ENCODE data around the gene NKX6-2. TPM values are rescaled to one million over a fixed set of nuclear protein-coding genes. Genes with fewer than 3 reads are reported as not detected.

Gene NKX6-2
- total RNA-seq, 1 donor from 2014 or later, result 6.2 TPM

DNA sequence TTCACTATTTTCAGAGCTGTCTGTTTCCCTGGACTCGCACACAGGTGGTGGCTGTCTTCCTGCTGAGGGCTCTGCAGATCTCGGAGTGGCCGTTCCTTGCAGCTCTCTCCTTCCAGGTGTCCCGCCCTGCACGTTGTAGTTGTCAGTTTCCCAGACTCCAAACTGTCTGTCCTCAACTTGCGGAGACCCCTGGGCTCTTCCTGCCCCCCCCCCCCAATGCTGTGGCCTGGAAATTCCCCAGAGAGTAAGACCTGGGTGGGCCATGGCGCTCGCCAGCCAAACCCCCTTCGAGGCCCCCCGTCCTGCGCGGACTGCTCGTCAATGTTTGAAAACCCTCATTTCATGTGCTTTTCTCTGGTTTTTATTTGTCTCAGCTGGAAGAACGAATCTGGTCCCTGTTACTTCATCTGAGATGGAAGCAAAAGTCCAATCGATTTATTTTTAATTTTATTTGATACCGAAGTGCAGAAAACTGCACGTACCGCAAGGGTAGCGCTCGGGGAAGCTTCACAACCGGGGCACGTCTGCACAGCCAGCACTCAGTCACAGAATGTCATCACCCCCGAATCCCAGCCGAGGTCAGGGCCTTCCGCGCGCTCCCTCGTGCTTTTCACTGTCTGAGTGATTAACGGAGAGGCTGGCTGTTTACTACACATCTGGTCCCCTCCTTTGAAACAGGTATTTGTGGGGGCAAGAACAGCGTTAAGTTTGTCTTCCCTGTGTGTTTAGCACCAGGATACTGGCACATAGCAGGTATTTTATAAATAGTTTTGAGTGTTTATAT lies 46.4 kb upstream of the NKX6-2 start:
- DNase-seq, result peak; percentile 16
- peaks cover 10% of the 10 kb centered on the region for H3K27me3 Mint-ChIP-seq (ENCODE audit: unreplicated experiment)
- H3K4me1 Mint-ChIP-seq (ENCODE audit: low read depth, unreplicated experiment), result peaks cover 19% of the 10 kb centered on the region
- peaks cover 6% of the 10 kb centered on the region for H3K9me3 Mint-ChIP-seq (ENCODE audit: unreplicated experiment)
- H3K36me3 Mint-ChIP-seq (ENCODE audit: unreplicated experiment), result peaks cover 11% of the 10 kb centered on the region
- H3K27ac Mint-ChIP-seq (ENCODE audit: unreplicated experiment), result no peak overlapping the region
- TF ChIP-seq, protein P1, sequence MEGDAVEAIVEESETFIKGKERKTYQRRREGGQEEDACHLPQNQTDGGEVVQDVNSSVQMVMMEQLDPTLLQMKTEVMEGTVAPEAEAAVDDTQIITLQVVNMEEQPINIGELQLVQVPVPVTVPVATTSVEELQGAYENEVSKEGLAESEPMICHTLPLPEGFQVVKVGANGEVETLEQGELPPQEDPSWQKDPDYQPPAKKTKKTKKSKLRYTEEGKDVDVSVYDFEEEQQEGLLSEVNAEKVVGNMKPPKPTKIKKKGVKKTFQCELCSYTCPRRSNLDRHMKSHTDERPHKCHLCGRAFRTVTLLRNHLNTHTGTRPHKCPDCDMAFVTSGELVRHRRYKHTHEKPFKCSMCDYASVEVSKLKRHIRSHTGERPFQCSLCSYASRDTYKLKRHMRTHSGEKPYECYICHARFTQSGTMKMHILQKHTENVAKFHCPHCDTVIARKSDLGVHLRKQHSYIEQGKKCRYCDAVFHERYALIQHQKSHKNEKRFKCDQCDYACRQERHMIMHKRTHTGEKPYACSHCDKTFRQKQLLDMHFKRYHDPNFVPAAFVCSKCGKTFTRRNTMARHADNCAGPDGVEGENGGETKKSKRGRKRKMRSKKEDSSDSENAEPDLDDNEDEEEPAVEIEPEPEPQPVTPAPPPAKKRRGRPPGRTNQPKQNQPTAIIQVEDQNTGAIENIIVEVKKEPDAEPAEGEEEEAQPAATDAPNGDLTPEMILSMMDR (IDR thresholded peaks at IDR 0.05; ENCODE audit: partially characterized antibody, unreplicated experiment), result no peak
- no peak overlapping the region for H3K4me3 Mint-ChIP-seq (ENCODE audit: unreplicated experiment)

DNA sequence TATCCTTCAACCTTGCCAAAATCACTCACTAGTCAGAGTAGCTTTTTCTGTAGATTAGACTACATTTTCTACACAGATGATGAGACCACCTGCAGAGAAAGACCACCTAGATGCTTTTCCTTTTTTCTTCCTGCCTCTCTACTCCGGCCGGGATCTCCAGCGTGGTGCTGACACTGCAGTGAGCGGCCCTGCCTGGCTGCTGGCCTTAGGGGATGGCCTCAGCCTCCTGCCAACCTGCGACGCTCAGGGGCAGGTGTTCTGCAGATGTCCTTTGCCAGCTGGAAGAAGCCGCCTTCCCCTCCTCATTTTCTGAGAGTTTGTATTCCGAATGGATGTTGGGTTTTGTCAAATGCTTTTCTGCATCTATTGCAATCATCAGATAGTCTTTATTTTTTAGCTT lies 43.5 kb upstream of the NKX6-2 start:
- H3K27me3 Mint-ChIP-seq (ENCODE audit: unreplicated experiment), result peaks cover 6% of the 10 kb centered on the region

DNA sequence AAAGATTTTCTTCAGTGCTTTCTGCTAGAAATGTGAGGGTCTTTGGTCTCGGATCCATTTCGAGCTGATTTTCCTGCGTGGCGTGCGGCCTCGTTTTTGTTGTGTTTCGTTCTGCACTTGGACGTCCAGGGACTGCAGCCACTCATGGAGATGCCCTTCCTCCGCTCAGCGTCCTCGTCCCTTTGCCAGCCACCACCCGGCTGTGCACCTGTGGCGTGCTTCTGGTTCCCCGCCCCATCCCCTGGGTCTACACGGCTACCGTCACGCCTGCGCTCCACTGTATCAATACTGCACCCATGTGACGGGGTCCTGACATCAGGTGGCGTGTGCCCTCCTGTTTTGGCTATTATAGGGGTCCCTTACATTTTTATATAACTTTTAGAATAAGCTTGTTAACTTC lies 42.7 kb upstream of the NKX6-2 start:
- Mint-ChIP-seq H3K27ac (ENCODE audit: unreplicated experiment) (no peak overlapping the region), H3K27me3 (ENCODE audit: unreplicated experiment) (peaks cover 6% of the 10 kb centered on the region), H3K36me3 (ENCODE audit: unreplicated experiment) (peaks cover 11% of the 10 kb centered on the region)

More for the DNA sequence above, 43.5 kb upstream of the NKX6-2 start:
- Mint-ChIP-seq H3K9me3 (ENCODE audit: unreplicated experiment) (peaks cover 3% of the 10 kb centered on the region), H3K27ac (ENCODE audit: unreplicated experiment) (peak overlapping the region; percentile 11), H3K4me3 (ENCODE audit: unreplicated experiment) (no peak overlapping the region), H3K4me1 (ENCODE audit: low read depth, unreplicated experiment) (peaks cover 15% of the 10 kb centered on the region), H3K36me3 (ENCODE audit: unreplicated experiment) (peaks cover 11% of the 10 kb centered on the region)
- TF ChIP-seq, protein P1 (IDR thresholded peaks at IDR 0.05; ENCODE audit: partially characterized antibody, unreplicated experiment), result no peak
- DNase-seq, result peak; percentile 51

DNA sequence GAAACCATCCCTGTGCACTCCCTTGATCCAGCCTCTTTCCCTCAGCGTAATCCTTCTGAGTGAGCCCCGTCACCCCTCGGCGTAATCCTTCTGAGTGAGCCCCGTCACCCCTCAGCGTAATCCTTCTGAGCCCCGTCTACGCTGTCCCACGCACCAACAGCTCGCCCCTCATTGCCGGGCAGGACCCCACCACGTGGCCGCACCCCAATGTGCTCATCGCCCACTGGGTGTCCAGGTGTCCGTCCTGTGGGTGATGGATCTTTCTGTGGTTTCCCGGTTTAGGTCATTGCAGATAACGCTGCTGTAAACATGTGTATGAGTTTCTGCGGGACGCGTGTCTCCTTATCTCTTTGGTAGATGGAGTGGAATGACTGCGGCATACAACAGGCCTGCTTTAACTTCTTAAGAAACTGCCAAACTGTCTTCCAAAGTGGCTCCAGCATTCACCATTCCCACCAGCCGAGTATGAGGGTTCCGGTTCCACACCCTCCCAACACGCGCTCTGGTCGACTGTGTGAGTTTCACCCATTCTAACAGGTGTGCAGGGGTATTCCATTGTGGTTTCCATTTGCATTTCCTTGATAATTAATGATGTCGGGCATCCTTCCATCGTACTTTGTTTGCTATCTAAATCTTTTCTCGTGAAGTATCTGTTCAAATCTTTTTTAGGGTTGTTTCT lies 42.1 kb upstream of the NKX6-2 start:
- Mint-ChIP-seq H3K4me1 (ENCODE audit: low read depth, unreplicated experiment) (peaks cover 15% of the 10 kb centered on the region), H3K4me3 (ENCODE audit: unreplicated experiment) (no peak overlapping the region), H3K27me3 (ENCODE audit: unreplicated experiment) (peaks cover 5% of the 10 kb centered on the region), H3K27ac (ENCODE audit: unreplicated experiment) (no peak overlapping the region), H3K9me3 (ENCODE audit: unreplicated experiment) (peaks cover 3% of the 10 kb centered on the region), H3K36me3 (ENCODE audit: unreplicated experiment) (peaks cover 11% of the 10 kb centered on the region)
- no peak for DNase-seq
- TF ChIP-seq, protein P1 (IDR thresholded peaks at IDR 0.05; ENCODE audit: partially characterized antibody, unreplicated experiment), result no peak

More for the DNA sequence above, 42.7 kb upstream of the NKX6-2 start:
- DNase-seq, result no peak
- TF ChIP-seq, protein P1 (IDR thresholded peaks at IDR 0.05; ENCODE audit: partially characterized antibody, unreplicated experiment), result no peak
- peaks cover 3% of the 10 kb centered on the region for H3K9me3 Mint-ChIP-seq (ENCODE audit: unreplicated experiment)
- H3K4me3 Mint-ChIP-seq (ENCODE audit: unreplicated experiment), result no peak overlapping the region
- peaks cover 15% of the 10 kb centered on the region for H3K4me1 Mint-ChIP-seq (ENCODE audit: low read depth, unreplicated experiment)

DNA sequence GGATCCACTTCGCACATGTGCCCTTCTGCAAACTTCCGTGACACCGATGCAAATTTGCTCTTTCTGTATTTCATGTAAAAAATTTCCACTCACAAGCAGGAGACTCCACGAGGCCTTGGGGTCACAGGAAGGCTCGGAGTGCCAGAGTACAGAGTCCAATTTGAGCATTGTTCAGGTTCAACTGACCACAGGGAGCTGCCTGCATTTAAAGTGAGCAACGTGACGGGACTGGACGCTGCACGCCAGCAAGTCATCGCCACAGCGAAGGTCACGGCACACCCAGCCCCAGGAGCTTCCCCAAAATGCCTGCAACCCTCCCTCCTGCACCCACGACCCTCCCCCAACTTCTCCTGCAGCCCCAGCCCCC lies 41.5 kb upstream of the NKX6-2 start:
- no peak for DNase-seq
- TF ChIP-seq, protein P1 (IDR thresholded peaks at IDR 0.05; ENCODE audit: partially characterized antibody, unreplicated experiment), result no peak
- Mint-ChIP-seq H3K4me3 (ENCODE audit: unreplicated experiment) (no peak overlapping the region), H3K27me3 (ENCODE audit: unreplicated experiment) (peaks cover 4% of the 10 kb centered on the region), H3K27ac (ENCODE audit: unreplicated experiment) (no peak overlapping the region), H3K9me3 (ENCODE audit: unreplicated experiment) (peaks cover 3% of the 10 kb centered on the region), H3K4me1 (ENCODE audit: low read depth, unreplicated experiment) (peaks cover 15% of the 10 kb centered on the region), H3K36me3 (ENCODE audit: unreplicated experiment) (peaks cover 11% of the 10 kb centered on the region)
